ENCODE data around the gene STKLD1.

Gene STKLD1

DNA sequence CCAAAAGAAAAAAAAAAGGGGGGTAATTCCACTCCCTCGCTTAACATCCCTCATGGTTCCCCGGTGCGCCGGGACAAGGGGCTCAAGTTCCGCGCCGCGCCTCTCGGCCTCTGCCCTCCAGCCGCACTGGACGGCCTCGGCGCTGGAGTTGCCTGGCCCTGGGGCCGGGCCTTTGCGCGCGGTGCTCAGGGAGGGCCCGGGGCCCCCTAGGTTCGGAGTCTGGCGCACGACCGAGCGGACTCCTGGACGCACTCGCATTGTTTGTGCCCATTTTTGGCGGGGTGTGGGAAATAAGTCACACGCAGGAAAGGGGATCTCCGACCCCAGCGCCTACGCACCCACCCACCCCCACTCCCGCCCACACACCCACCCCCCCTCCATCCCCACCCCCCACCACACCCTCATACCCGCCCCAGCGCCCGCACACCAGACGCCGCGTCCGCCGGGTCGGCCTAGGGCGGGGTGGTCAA lies 28.6 kb upstream of the STKLD1 start:
- Histone ChIP-seq H2AFZ (ENCODE audit: low read length) (peak overlapping the region; percentile 66), H3K4me2 (ENCODE audit: low read depth, low read length) (peak overlapping the region; percentile 88; the same call in 1 of the 2 replicates), H3K79me2 (ENCODE audit: low read length) (peaks cover 58% of the 10 kb centered on the region), H3K27me3 (replicated peaks; ENCODE audit: insufficient read depth, low read length) (no peaks in the 10 kb centered on the region), H3K9ac (ENCODE audit: low read length) (peak overlapping the region; percentile 99), H4K20me1 (ENCODE audit: insufficient read depth, low read length) (peaks cover 11% of the 10 kb centered on the region), H3K4me3 (ENCODE audit: low read length) (peak overlapping the region; percentile 97), H3K4me1 (ENCODE audit: low read length) (peaks cover 17% of the 10 kb centered on the region; the same call in 1 of the 2 replicates), H3K9me2 (replicated peaks; ENCODE audit: insufficient read depth, low read length) (no peaks in the 10 kb centered on the region), H3K36me3 (replicated peaks; ENCODE audit: insufficient read depth, low read length) (peaks cover 17% of the 10 kb centered on the region), H3F3A (ENCODE audit: insufficient read depth, low read length) (peaks cover 45% of the 10 kb centered on the region), H3K9me3 (replicated peaks; ENCODE audit: insufficient read depth, low read length) (no peaks in the 10 kb centered on the region), H3K27ac (ENCODE audit: low read length) (peak overlapping the region; percentile 83; the same call in 1 of the 2 replicates)
- TF ChIP-seq EZH2 (optimal IDR thresholded peaks at IDR 0.05; ENCODE audit: low read depth, low read length): no peak
- no peak for TF ChIP-seq EZH2phosphoT487 (IDR thresholded peaks at IDR 0.05; ENCODE audit: low read length)
- TF ChIP-seq CTCF (IDR thresholded peaks at IDR 0.05; ENCODE audit: low read length): no peak
- peak; percentile 43 for DNase-seq

DNA sequence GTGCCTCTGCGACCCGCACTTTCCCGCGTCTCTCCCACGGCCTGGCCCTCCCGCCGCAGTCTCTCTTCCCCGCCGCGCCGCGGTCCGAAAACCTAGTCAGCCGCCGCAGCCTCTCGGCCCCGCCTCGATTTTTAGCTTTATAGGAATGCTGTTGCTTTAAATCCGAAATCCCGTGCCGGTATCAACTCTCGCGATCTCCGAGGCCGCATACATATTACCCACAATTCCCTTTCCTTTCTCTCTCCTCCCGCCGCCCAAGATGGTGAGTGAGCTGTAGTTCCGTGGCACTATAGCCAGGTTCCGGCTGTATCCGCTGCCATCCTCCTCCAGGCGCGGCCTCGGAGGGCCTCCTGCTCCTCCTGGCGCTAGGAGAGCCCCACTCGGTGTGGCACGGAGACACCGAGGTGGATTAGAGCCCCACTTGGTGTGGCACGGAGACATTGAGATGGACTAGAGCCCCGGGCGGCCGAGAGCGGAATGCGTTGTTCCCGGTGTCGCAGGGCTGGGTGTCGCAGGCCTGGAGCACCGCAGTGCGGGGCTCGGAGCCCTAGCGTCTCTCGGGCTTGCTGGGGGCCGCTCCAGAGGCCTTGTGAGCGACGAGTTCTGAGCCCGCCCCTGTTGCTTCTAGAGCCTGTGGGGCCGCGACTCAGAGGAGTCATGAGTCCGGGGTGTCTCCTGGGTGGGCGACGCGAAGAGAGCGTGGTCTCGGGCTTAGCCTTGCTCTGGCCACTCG lies 28.0 kb upstream of the STKLD1 start, which contains the start of the genes MED22 and RPL7A:
Gene MED22 (minus strand): TSS at position 147 of the 733 bp plus-strand sequence. CDS start 1,469 bp downstream, outside the sequence.
Gene RPL7A (plus strand): TSS at position 234 of the 733 bp plus-strand sequence. CDS start 26 bp downstream, at position 260.
- H3K36me3 ChIP-seq (replicated peaks; ENCODE audit: insufficient read depth, low read length): peaks cover 17% of the 10 kb centered on the region
- H3K9ac ChIP-seq (ENCODE audit: low read length): peak within 1 kb of the TSS; percentile 99
- peaks cover 17% of the 10 kb centered on the region; the same call in 1 of the 2 replicates for H3K4me1 ChIP-seq (ENCODE audit: low read length)
- peak within 1 kb of the TSS; percentile 83 for H3K27ac ChIP-seq (ENCODE audit: low read length)
- peak within 1 kb of the TSS; percentile 97 for H3K4me2 ChIP-seq (ENCODE audit: low read depth, low read length)
- peaks cover 58% of the 10 kb centered on the region for H3K79me2 ChIP-seq (ENCODE audit: low read length)
- H3K27me3 ChIP-seq (replicated peaks; ENCODE audit: insufficient read depth, low read length): no peaks in the 10 kb centered on the region
- TF ChIP-seq EZH2 (optimal IDR thresholded peaks at IDR 0.05; ENCODE audit: low read depth, low read length): no peak
- TF ChIP-seq CTCF (IDR thresholded peaks at IDR 0.05; ENCODE audit: low read length): no peak
- TF ChIP-seq EZH2phosphoT487 (IDR thresholded peaks at IDR 0.05; ENCODE audit: low read length): no peak
- peaks cover 51% of the 10 kb centered on the region for H3F3A ChIP-seq (ENCODE audit: insufficient read depth, low read length)
- H3K9me2 ChIP-seq (replicated peaks; ENCODE audit: insufficient read depth, low read length): no peaks in the 10 kb centered on the region
- peaks cover 11% of the 10 kb centered on the region for H4K20me1 ChIP-seq (ENCODE audit: insufficient read depth, low read length)
- peak within 1 kb of the TSS; percentile 80 for H2AFZ ChIP-seq (ENCODE audit: low read length)
- peak; percentile 95 for DNase-seq
- H3K9me3 ChIP-seq (replicated peaks; ENCODE audit: insufficient read depth, low read length): no peaks in the 10 kb centered on the region
- H3K4me3 ChIP-seq (ENCODE audit: low read length): peak within 1 kb of the TSS; percentile 97

DNA sequence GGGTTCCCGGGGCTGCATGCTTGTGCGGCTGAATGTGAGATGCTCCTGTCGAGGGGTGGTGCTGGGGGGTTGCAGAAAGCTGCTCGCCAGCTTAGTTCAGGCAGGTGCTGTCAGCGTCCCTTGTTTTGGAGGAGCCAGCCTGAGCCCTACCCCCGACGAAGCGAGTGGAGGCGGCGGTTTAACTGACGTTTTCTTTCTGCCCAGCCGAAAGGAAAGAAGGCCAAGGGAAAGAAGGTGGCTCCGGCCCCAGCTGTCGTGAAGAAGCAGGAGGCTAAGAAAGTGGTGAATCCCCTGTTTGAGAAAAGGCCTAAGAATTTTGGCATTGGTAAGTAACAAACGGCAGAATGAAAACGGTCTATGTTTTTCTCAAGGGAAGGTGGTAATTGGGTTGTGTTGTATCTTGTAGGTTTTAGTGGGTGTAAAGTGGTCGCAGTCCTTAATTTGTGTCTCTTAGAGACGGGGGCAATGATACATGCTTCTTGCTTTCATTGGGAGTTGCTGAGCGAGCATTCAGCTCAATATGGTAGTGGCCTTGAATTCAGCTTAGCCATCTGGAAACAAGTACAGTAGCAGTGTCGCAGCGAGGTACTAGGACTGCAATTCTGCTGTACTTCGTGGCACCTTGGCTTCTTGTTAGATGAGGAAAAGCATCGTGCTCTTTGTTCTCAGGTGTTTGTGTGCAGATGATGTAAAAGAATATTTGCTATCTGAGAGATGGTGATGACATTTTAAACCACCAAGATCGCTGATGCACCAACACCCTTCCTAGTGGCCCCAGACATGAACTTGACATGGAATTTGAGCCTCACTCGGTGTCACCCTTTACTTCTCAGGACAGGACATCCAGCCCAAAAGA lies 27.2 kb upstream of the STKLD1 start:
- peak overlapping the region; percentile 83 for H3K27ac ChIP-seq (ENCODE audit: low read length)
- no peak for DNase-seq
- H3K4me2 ChIP-seq (ENCODE audit: low read depth, low read length): peak overlapping the region; percentile 97
- peaks cover 17% of the 10 kb centered on the region; the same call in 1 of the 2 replicates for H3K4me1 ChIP-seq (ENCODE audit: low read length)
- H3K9me2 ChIP-seq (replicated peaks; ENCODE audit: insufficient read depth, low read length): no peaks in the 10 kb centered on the region
- peak overlapping the region; percentile 99 for H3K9ac ChIP-seq (ENCODE audit: low read length)
- peak overlapping the region; percentile 97 for H3K4me3 ChIP-seq (ENCODE audit: low read length)
- no peaks in the 10 kb centered on the region for H3K9me3 ChIP-seq (replicated peaks; ENCODE audit: insufficient read depth, low read length)
- peaks cover 58% of the 10 kb centered on the region for H3F3A ChIP-seq (ENCODE audit: insufficient read depth, low read length)
- peaks cover 11% of the 10 kb centered on the region for H4K20me1 ChIP-seq (ENCODE audit: insufficient read depth, low read length)
- peaks cover 58% of the 10 kb centered on the region for H3K79me2 ChIP-seq (ENCODE audit: low read length)
- peaks cover 17% of the 10 kb centered on the region for H3K36me3 ChIP-seq (replicated peaks; ENCODE audit: insufficient read depth, low read length)
- H3K27me3 ChIP-seq (replicated peaks; ENCODE audit: insufficient read depth, low read length): no peaks in the 10 kb centered on the region
- H2AFZ ChIP-seq (ENCODE audit: low read length): no peak overlapping the region
- TF ChIP-seq EZH2 (optimal IDR thresholded peaks at IDR 0.05; ENCODE audit: low read depth, low read length): no peak
- no peak for TF ChIP-seq CTCF (IDR thresholded peaks at IDR 0.05; ENCODE audit: low read length)
- TF ChIP-seq EZH2phosphoT487 (IDR thresholded peaks at IDR 0.05; ENCODE audit: low read length): no peak

All from MM.1S (cell line).